Epithelial cell of proximal tubule (primary cell): Measurements from ENCODE around the gene KASH5. TPM values are rescaled to one million over a fixed set of nuclear protein-coding genes. Genes with fewer than 3 reads are reported as not detected.

Experiments
- DNase-seq: peaks from one replicate; pipeline ENCODE4 v3.0.0-alpha.2; 2011; ENCODE audit warnings: low read depth
- H3K4me3 ChIP-seq: 2 replicates; pipeline ENCODE4 v1.5.1; 2011; ENCODE audit warnings: low read depth, mild to moderate bottlenecking, low read length
- total RNA-seq: library from RNA; depleted of rRNA; stranded (reverse); fragments of >200 nt; gene quantifications from 2 replicates; pipeline ENCODE4 v1.2.3, GENCODE V29; 2015
- TF ChIP-seq, protein P1 (sequence below): conservative IDR thresholded peaks from 2 replicates; pipeline ENCODE4 v1.5.1; 2012; ENCODE audit warnings: low read depth, mild to moderate bottlenecking, low read length

Gene KASH5, protein sequence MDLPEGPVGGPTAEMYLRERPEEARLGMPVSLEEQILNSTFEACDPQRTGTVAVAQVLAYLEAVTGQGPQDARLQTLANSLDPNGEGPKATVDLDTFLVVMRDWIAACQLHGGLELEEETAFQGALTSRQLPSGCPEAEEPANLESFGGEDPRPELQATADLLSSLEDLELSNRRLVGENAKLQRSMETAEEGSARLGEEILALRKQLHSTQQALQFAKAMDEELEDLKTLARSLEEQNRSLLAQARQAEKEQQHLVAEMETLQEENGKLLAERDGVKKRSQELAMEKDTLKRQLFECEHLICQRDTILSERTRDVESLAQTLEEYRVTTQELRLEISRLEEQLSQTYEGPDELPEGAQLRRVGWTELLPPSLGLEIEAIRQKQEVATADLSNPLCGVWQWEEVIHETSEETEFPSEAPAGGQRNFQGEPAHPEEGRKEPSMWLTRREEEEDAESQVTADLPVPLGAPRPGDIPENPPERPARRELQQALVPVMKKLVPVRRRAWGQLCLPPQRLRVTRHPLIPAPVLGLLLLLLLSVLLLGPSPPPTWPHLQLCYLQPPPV
- 0.06 TPM in 1 of 2 replicates, not detected in the other for total RNA-seq

DNA sequence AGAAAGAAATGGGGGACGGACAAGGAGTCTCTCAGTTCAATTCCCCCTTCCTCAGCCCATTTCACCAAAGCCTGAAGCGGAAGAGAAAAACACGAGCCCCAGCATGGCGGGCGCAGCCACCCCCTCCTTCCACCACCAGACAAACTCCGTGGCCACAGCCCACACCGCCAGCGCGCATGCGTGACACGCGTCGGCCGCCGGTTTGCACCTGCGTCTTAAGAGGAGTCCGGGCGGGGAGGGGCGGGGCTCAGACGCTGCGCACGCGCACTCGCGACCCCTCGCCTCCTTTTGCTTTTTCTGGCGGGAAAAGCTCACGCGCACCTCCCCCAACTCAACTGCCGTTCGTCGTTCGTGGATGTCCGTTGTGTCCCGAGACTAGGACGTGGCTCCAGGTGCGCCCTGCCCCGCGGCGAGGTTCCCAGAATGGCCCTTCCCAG is at the start of gene KASH5:
TSS of gene KASH5 (plus strand) at position 314 of the 437 bp plus-strand sequence. CDS start 2,635 bp downstream, outside the sequence.
- no peak within 1 kb of the TSS for H3K4me3 ChIP-seq
- DNase-seq, result no peak
- TF ChIP-seq, protein P1, sequence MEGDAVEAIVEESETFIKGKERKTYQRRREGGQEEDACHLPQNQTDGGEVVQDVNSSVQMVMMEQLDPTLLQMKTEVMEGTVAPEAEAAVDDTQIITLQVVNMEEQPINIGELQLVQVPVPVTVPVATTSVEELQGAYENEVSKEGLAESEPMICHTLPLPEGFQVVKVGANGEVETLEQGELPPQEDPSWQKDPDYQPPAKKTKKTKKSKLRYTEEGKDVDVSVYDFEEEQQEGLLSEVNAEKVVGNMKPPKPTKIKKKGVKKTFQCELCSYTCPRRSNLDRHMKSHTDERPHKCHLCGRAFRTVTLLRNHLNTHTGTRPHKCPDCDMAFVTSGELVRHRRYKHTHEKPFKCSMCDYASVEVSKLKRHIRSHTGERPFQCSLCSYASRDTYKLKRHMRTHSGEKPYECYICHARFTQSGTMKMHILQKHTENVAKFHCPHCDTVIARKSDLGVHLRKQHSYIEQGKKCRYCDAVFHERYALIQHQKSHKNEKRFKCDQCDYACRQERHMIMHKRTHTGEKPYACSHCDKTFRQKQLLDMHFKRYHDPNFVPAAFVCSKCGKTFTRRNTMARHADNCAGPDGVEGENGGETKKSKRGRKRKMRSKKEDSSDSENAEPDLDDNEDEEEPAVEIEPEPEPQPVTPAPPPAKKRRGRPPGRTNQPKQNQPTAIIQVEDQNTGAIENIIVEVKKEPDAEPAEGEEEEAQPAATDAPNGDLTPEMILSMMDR, result no peak

DNA sequence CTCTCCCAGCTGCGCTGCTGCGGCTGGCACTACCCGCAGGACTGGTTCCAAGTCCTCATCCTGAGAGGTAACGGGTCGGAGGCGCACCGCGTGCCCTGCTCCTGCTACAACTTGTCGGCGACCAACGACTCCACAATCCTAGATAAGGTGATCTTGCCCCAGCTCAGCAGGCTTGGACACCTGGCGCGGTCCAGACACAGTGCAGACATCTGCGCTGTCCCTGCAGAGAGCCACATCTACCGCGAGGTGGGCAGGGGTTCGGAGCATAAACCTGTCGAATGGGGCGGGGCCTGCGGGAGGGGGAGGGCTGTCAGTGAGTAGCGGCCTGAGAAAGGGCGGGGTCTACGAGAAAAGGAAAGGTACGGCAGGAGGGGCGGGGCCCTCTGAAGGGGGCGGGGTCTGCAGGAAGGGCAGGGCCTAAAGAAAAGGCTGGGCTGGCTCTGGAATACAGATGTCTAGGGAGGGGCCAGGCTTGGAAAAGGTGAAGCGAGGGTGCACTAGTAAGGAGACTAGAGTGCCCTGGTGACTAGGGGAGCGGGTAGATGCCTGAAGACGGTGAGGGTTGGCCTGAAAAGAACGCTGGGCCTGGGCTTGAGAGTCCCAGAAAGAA is 49.3 kb upstream of the KASH5 start:
- TF ChIP-seq, protein P1, result no peak
- H3K4me3 ChIP-seq, result peak overlapping the region; percentile 52

DNA sequence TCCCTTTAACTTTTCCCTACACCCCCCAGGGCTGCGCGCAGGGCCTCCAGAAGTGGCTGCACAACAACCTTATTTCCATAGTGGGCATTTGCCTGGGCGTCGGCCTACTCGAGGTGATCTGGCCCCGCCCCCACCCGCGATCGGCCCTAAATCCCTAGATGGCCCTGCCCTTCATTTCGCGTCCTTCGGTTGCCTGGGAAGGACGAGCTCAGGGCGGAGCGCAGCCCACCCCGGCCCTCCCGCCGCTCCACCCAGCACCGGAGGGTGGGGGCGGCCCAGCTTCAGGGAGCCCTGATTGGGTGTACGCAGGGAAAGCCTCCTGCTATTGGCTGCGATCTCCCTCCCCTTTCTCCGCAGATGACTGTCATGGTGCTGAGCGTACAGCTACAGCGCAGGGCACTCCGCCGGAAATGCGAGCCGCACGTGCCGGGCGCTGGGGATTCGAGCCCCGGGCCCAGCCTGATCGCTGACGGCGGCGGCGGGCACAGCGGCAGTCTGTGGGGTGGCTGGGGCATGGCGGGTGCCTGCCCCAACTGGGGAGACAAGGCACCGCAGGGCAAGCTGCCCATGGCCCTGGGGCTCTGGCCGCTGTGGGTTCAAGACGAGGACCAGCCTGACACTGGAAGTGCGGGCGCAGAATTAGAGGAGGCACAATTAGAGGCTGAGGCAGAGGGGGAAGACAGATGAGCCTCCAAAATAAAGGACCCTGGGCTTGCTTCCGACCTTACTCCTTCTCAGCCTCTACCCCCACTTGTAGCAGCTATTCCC is 48.6 kb upstream of the KASH5 start:
- TF ChIP-seq, protein P1, result no peak
- no peak for DNase-seq
- peak overlapping the region; percentile 52 for H3K4me3 ChIP-seq

More for the DNA sequence above, 49.3 kb upstream of the KASH5 start:
- no peak for DNase-seq

DNA sequence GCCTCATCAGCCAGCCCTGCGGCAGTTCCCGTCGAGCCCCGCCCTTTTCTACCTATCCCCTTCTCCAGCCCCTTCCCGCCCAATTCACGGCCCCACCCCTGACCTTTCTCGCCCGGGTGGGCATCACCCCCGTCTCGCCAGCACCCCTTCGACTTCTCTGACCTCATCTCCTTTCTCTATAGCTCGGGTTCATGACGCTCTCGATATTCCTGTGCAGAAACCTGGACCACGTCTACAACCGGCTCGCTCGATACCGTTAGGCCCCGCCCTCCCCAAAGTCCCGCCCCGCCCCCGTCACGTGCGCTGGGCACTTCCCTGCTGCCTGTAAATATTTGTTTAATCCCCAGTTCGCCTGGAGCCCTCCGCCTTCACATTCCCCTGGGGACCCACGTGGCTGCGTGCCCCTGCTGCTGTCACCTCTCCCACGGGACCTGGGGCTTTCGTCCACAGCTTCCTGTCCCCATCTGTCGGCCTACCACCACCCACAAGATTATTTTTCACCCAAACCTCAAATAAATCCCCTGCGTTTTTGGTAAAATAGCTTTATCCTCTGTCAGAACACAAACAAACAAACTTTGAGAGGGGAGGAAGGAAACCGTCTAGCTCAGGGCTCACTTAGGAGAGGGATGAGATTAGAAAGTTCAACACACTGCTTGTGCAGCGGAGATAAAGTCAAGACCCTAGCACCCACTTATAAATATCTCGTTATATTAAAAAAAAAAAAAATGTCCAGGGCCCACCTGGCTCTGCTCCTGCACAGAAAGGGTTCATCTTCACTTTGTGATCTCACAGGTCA is 47.8 kb upstream of the KASH5 start:
- TF ChIP-seq, protein P1, result no peak
- peak overlapping the region; percentile 52 for H3K4me3 ChIP-seq
- DNase-seq, result no peak

DNA sequence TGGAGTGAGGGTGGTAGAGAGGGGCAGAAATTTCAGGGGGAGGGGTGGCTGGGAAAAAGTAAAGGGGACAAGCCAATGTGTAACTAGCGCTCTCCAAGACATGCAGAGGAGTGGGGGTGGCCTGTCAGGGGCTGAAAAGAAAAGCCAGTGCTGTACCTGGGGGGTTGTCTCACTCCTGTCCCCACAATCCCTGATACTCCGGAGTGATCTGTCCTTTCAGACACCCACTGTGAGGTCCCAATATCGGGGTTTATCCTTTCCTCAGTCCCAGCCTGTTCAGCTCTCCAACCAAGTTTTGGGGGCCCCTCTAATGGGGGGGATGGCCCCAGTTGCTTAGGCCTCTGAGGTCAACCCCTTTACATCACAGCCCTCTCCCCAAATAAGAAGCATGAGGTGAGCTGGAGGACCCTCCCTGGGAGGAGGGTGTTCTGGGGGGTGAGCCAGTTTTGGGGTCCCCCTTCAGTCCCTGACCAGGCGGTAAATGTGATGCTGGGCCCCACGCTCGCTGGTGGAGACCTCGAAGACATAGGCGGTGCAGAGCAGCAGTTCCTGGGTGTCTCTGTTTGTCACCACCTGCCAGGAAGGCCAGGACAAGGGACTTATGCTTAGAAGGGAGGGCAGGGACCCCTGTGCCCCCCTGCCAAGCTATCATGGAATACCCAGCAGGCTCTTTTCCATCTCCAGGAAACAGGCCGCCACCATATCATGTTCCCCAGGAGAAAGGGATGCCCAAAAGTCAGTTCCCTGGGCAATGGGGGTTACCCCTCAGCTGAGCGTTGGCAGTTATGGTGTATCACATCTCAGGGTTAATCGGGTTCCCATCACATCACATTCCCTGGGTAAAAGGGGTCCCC is 47.0 kb upstream of the KASH5 start:
- no peak for DNase-seq
- H3K4me3 ChIP-seq, result no peak overlapping the region
- TF ChIP-seq, protein P1, result no peak
